CD4-positive, alpha-beta T cell (primary cell): Measurements from ENCODE around the gene SPCS3. TPM values are rescaled to one million over a fixed set of nuclear protein-coding genes. Genes with fewer than 3 reads are reported as not detected.

ENCODE experiments used
- ATAC-seq: fragments of 200-7000 bp; cut with Tn5 transposase; one replicate; pipeline ENCODE4 v1.10.0; 2022; ENCODE audit warnings: mild to moderate bottlenecking; ENCODE audit not compliant: poor library complexity
- CTCF ChIA-PET: fragments of 350-600 bp; sonication (Branson Sonifier 250); formaldehyde crosslinking; loops from one replicate; lab custom pipeline; 2021; ENCODE audit warnings: antibody characterized with exemption, inconsistent platforms; lab: Charles Lee
- POLR2A ChIA-PET: fragments of 350-600 bp; sonication (Branson Sonifier 250); formaldehyde crosslinking; loops from one replicate; lab custom pipeline; 2021; ENCODE audit warnings: antibody characterized with exemption, inconsistent platforms; lab: Charles Lee
- DNase-seq, 14 experiments: peaks; one replicate each; pipeline ENCODE4 v3.0.0-alpha.2; 2013 to 2020; ENCODE audit warnings: mixed read lengths in 2 of 14
- H3K27ac ChIP-seq, 2 donors: one replicate each; pipeline versions ENCODE4 v1.5.1 to v1.7.0; 2013; ENCODE audit warnings: low read length in 2 of 2, low read depth in 1 of 2, mild to moderate bottlenecking in 1 of 2
- H3K27me3 ChIP-seq, 2 experiments: 1 replicate in 1 of 2; 2 replicates in 1 of 2; pipeline versions ENCODE4 v1.6.1 to v1.7.0; 2013; ENCODE audit warnings: low read length in 2 of 2, control low read depth in 1 of 2, mild to moderate bottlenecking in 1 of 2, moderate library complexity in 1 of 2; ENCODE audit not compliant: insufficient read depth in 2 of 2, control insufficient read depth in 1 of 2
- H3K36me3 ChIP-seq: one replicate; pipeline ENCODE4 v1.6.1; 2013; ENCODE audit warnings: low read length, control low read depth; ENCODE audit not compliant: insufficient read depth
- H3K4me1 ChIP-seq: one replicate; pipeline ENCODE4 v1.6.1; 2013; ENCODE audit warnings: low read length, control low read depth; ENCODE audit not compliant: insufficient read depth
- H3K4me3 ChIP-seq: one replicate; pipeline ENCODE4 v1.5.1; 2013; ENCODE audit warnings: mild to moderate bottlenecking, low read length, moderate library complexity
- H3K9me3 ChIP-seq, 2 experiments: 1 replicate in 1 of 2; 2 replicates in 1 of 2; pipeline versions ENCODE4 v1.6.1 to v1.7.0; 2013; ENCODE audit warnings: low read length in 2 of 2, mild to moderate bottlenecking in 2 of 2, control low read depth in 1 of 2, moderate library complexity in 1 of 2; ENCODE audit not compliant: control insufficient read depth in 1 of 2, insufficient read depth in 1 of 2
- H3K27ac Mint-ChIP-seq: one replicate; pipeline ENCODE4 v1.8.0; 2020; ENCODE audit warnings: mixed read lengths
- H3K27me3 Mint-ChIP-seq: one replicate; pipeline ENCODE4 v1.8.0; 2021; ENCODE audit warnings: mixed read lengths
- H3K36me3 Mint-ChIP-seq: one replicate; pipeline ENCODE4 v1.8.0; 2021; ENCODE audit warnings: low read depth, mixed read lengths
- H3K4me1 Mint-ChIP-seq: one replicate; pipeline ENCODE4 v1.8.0; 2021; ENCODE audit warnings: low read depth, mixed read lengths
- H3K4me3 Mint-ChIP-seq: one replicate; pipeline ENCODE4 v1.8.0; 2020; ENCODE audit warnings: mild to moderate bottlenecking, mixed read lengths
- H3K9me3 Mint-ChIP-seq: one replicate; pipeline ENCODE4 v1.8.0; 2020; ENCODE audit warnings: mixed read lengths
- CTCF ChIP-seq: fragments of 200-600 bp; IDR thresholded peaks from one replicate; pipeline ENCODE4 v1.8.0; 2022; ENCODE audit warnings: antibody characterized with exemption, mild to moderate bottlenecking
- intact Hi-C, 2 experiments: fragments of 100-400 bp; cut with DNase I in 1 of 2; cut with micrococcal nuclease in 1 of 2; formaldehyde crosslinking; loops; one replicate each; pipeline versions ENCODE4 v1.15.1 to v1.9.0; 2023 to 2025; cut with DNase I, micrococcal nuclease
- total RNA-seq, 174 experiments: library from RNA in 2 of 174; stranded (reverse) in 2 of 174; gene quantifications; one replicate each; pipeline ENCODE4 v1.2.3 and lab custom pipeline; 2021 to 2026

The SPCS3 gene
- total RNA-seq, 2 experiments from 2014 or later, result 149 TPM

GRCh38 chr4:176272799-176273198 is 47.0 kb upstream of the SPCS3 start:
- no peaks in the 10 kb centered on the region for H3K36me3 ChIP-seq
- CTCF ChIA-PET, result interaction anchor here (0.6 kb wide), 1 partner anchor 127 kb away, joined by 3 read pairs; no protein-coding TSS in a partner anchor

GRCh38 chr4:176273736-176274135 is 46.0 kb upstream of the SPCS3 start:
- H3K27ac Mint-ChIP-seq, result no peak overlapping the region
- Histone ChIP-seq H3K27me3 (peaks cover 0 to 12% of the 10 kb centered on the region in 2 experiments), H3K4me3 (no peak overlapping the region), H3K27ac (no peak overlapping the region), H3K36me3 (no peaks in the 10 kb centered on the region), H3K4me1 (no peaks in the 10 kb centered on the region), H3K9me3 (no peaks in the 10 kb centered on the region)
- ChIA-PET CTCF (no interaction called here), POLR2A (no interaction called here)
- DNase-seq (no peak), ATAC-seq (no peak)
- no peak overlapping the region for H3K4me3 Mint-ChIP-seq
- no peaks in the 10 kb centered on the region for H3K36me3 Mint-ChIP-seq
- H3K27me3 Mint-ChIP-seq, result peaks cover 22% of the 10 kb centered on the region
- no peaks in the 10 kb centered on the region for H3K4me1 Mint-ChIP-seq
- H3K9me3 Mint-ChIP-seq, result no peaks in the 10 kb centered on the region
- TF ChIP-seq CTCF, result no peak
- intact Hi-C loops, result no loop called here

More at GRCh38 chr4:176272799-176273198, 47.0 kb upstream of the SPCS3 start:
- no peaks in the 10 kb centered on the region for H3K4me1 Mint-ChIP-seq
- ATAC-seq, result no peak
- Histone ChIP-seq H3K27ac (no peak overlapping the region), H3K9me3 (no peaks in the 10 kb centered on the region), H3K27me3 (peaks cover 0 to 7% of the 10 kb centered on the region in 2 experiments), H3K4me1 (no peaks in the 10 kb centered on the region), H3K4me3 (no peak overlapping the region)
- no peak for TF ChIP-seq CTCF
- DNase-seq, result no peak
- no peaks in the 10 kb centered on the region for H3K9me3 Mint-ChIP-seq
- intact Hi-C loops, result no loop called here
- H3K36me3 Mint-ChIP-seq, result no peaks in the 10 kb centered on the region
- H3K4me3 Mint-ChIP-seq, result no peak overlapping the region
- peaks cover 18% of the 10 kb centered on the region for H3K27me3 Mint-ChIP-seq
- POLR2A ChIA-PET, result no interaction called here
- H3K27ac Mint-ChIP-seq, result no peak overlapping the region

GRCh38 chr4:176274441-176274840 is 45.3 kb upstream of the SPCS3 start:
- no peak for TF ChIP-seq CTCF
- Mint-ChIP-seq H3K4me1 (no peaks in the 10 kb centered on the region), H3K4me3 (no peak overlapping the region), H3K27me3 (peaks cover 22% of the 10 kb centered on the region), H3K27ac (no peak overlapping the region), H3K9me3 (no peaks in the 10 kb centered on the region), H3K36me3 (no peaks in the 10 kb centered on the region)
- intact Hi-C loops, result no loop called here
- no peaks in the 10 kb centered on the region for H3K36me3 ChIP-seq
- POLR2A ChIA-PET, result no interaction called here
- CTCF ChIA-PET, result no interaction called here
- no peaks in the 10 kb centered on the region for H3K4me1 ChIP-seq
- peaks cover 0 to 12% of the 10 kb centered on the region in 2 experiments for H3K27me3 ChIP-seq
- no peak overlapping the region for H3K4me3 ChIP-seq
- ATAC-seq, result no peak
- no peaks in the 10 kb centered on the region for H3K9me3 ChIP-seq
- H3K27ac ChIP-seq, result no peak overlapping the region
- DNase-seq, result no peak
